IMR-90 (cell line): ENCODE results near the gene DAB1. TPM values are rescaled to one million over a fixed set of nuclear protein-coding genes. Genes with fewer than 3 reads are reported as not detected.

Experiments
- ATAC-seq: fragments of 200-7000 bp; cut with Tn5 transposase; 2 replicates; pipeline ENCODE4 v1.9.1; 2020; ENCODE audit warnings: low read depth, mild to moderate bottlenecking, moderate library complexity
- BruUV-seq: library from RNA; stranded (reverse); fragments of 400-500 nt; replicated peaks from 2 replicates; lab custom pipeline; 2021; lab: Mats Ljungman, UMichigan
- CTCF ChIA-PET: fragments of 300-600 bp; formaldehyde crosslinking; extraction: SDS; loops from one replicate; lab custom pipeline; 2021; ENCODE audit warnings: antibody characterized with exemption; lab: Yijun Ruan, JAX
- POLR2A ChIA-PET: fragments of 300-600 bp; sonication (Branson Sonifier 250); formaldehyde crosslinking; loops from one replicate; lab custom pipeline; 2022; ENCODE audit warnings: antibody characterized with exemption; ENCODE audit not compliant: unreplicated experiment; lab: Charles Lee
- DNase-seq: peaks from one replicate; pipeline ENCODE4 v3.0.0; 2013
- H2AFZ ChIP-seq: replicated peaks from 2 replicates; pipeline ENCODE3; 2013; ENCODE audit warnings: low read length, mild to moderate bottlenecking; ENCODE audit not compliant: poor library complexity
- H2AK5ac ChIP-seq: 2 replicates; pipeline ENCODE4 v1.6.1; 2013; ENCODE audit warnings: low read depth, low read length, inconsistent platforms
- H2AK9ac ChIP-seq: replicated peaks from 2 replicates; pipeline ENCODE3; 2013; ENCODE audit warnings: mild to moderate bottlenecking, low read depth, low read length, moderate library complexity; ENCODE audit not compliant: poor library complexity
- H2BK120ac ChIP-seq: 2 replicates; pipeline ENCODE4 v1.6.1; 2013; ENCODE audit warnings: low read depth, low read length, inconsistent platforms
- H2BK15ac ChIP-seq: 3 replicates; pipeline ENCODE4 v1.6.1; 2013; ENCODE audit warnings: low read depth, low read length, inconsistent platforms
- H2BK20ac ChIP-seq: 2 replicates; pipeline ENCODE4 v1.6.1; 2013; ENCODE audit warnings: low read depth, mild to moderate bottlenecking, inconsistent platforms, low read length, moderate library complexity
- H2BK5ac ChIP-seq: 2 replicates; pipeline ENCODE4 v1.6.1; 2013; ENCODE audit warnings: mild to moderate bottlenecking, low read depth, low read length, inconsistent platforms; ENCODE audit not compliant: poor library complexity, severe bottlenecking
- H3K14ac ChIP-seq: replicated peaks from 2 replicates; pipeline ENCODE4 v1.6.1; 2013; ENCODE audit warnings: low read depth, low read length, inconsistent platforms
- H3K18ac ChIP-seq: 2 replicates; pipeline ENCODE4 v1.6.1; 2013; ENCODE audit warnings: low read depth, low read length, control low read depth
- H3K23ac ChIP-seq: 2 replicates; pipeline ENCODE4 v1.6.1; 2013; ENCODE audit warnings: low read depth, low read length, inconsistent platforms
- H3K27ac ChIP-seq: 2 replicates; pipeline ENCODE4 v1.5.1; 2013; ENCODE audit warnings: mild to moderate bottlenecking, control low read depth, low read length; ENCODE audit not compliant: insufficient read depth
- H3K27me3 ChIP-seq: 2 replicates; pipeline ENCODE4 v1.6.1; 2013; ENCODE audit warnings: low read length; ENCODE audit not compliant: control insufficient read depth, insufficient read depth
- H3K36me3 ChIP-seq: 2 replicates; pipeline ENCODE4 v1.6.1; 2013; ENCODE audit warnings: low read length, mixed read lengths; ENCODE audit not compliant: control insufficient read depth, insufficient read depth
- H3K4ac ChIP-seq: 2 replicates; pipeline ENCODE4 v1.6.1; 2013; ENCODE audit warnings: low read depth, low read length, inconsistent platforms
- H3K4me1 ChIP-seq: 2 replicates; pipeline ENCODE4 v1.6.1; 2013; ENCODE audit warnings: low read length, mixed read lengths; ENCODE audit not compliant: control insufficient read depth, insufficient read depth
- H3K4me2 ChIP-seq: 2 replicates; pipeline ENCODE4 v1.6.1; 2013; ENCODE audit warnings: low read depth, mild to moderate bottlenecking, control low read depth, low read length, moderate library complexity
- H3K4me3 ChIP-seq: 2 replicates; pipeline ENCODE4 v1.5.1; 2013; ENCODE audit warnings: low read depth, mild to moderate bottlenecking, control low read depth, low read length, moderate library complexity; ENCODE audit not compliant: insufficient read depth
- H3K56ac ChIP-seq: 2 replicates; pipeline ENCODE4 v1.6.1; 2013; ENCODE audit warnings: low read length, inconsistent platforms; ENCODE audit not compliant: insufficient read depth; ENCODE audit errors: extremely low read depth
- H3K79me1 ChIP-seq, 2 experiments: 2 replicates each; pipeline ENCODE4 v1.6.1; 2013; ENCODE audit warnings: low read length in 2 of 2, inconsistent platforms in 1 of 2, low read depth in 1 of 2
- H3K9ac ChIP-seq: 2 replicates; pipeline ENCODE4 v1.6.1; 2013; ENCODE audit warnings: low read depth, low read length, control low read depth
- H3K9me1 ChIP-seq: 2 replicates; pipeline ENCODE4 v1.6.1; 2013; ENCODE audit warnings: low read length, inconsistent platforms; ENCODE audit not compliant: insufficient read depth
- H3K9me3 ChIP-seq: 2 replicates; pipeline ENCODE4 v1.6.1; 2013; ENCODE audit warnings: low read length; ENCODE audit not compliant: control insufficient read depth, insufficient read depth
- H4K20me1 ChIP-seq: 2 replicates; pipeline ENCODE4 v1.6.1; 2013; ENCODE audit warnings: low read length, inconsistent platforms; ENCODE audit not compliant: insufficient read depth
- H4K5ac ChIP-seq: 2 replicates; pipeline ENCODE4 v1.6.1; 2013; ENCODE audit warnings: mild to moderate bottlenecking, low read depth, low read length, control low read depth
- H4K8ac ChIP-seq, 2 experiments: 2 replicates each; pipeline ENCODE4 v1.6.1; 2013; ENCODE audit warnings: low read depth in 2 of 2, low read length in 2 of 2, control low read depth in 1 of 2, inconsistent platforms in 1 of 2
- H4K91ac ChIP-seq: 2 replicates; pipeline ENCODE4 v1.6.1; 2013; ENCODE audit warnings: low read depth, low read length, inconsistent platforms; ENCODE audit not compliant: insufficient read depth
- BHLHE40 ChIP-seq: fragments of 150-350 bp; IDR thresholded peaks from 2 replicates; pipeline ENCODE4 v1.6.1; 2016; ENCODE audit warnings: mild to moderate bottlenecking, low read depth, low read length
- CEBPB ChIP-seq: IDR thresholded peaks from 2 replicates; pipeline ENCODE4 v1.6.1; 2012; ENCODE audit warnings: low read depth, low read length, improper control_type of control experiment
- CHD1 ChIP-seq: IDR thresholded peaks from 2 replicates; pipeline ENCODE4 v1.6.1; 2012; ENCODE audit warnings: low read depth, low read length, improper control_type of control experiment
- FOS ChIP-seq: fragments of 150-350 bp; IDR thresholded peaks from 2 replicates; pipeline ENCODE4 v1.6.1; 2016; ENCODE audit warnings: low read depth, low read length
- MAFK ChIP-seq: IDR thresholded peaks from 2 replicates; pipeline ENCODE4 v1.6.1; 2012; ENCODE audit warnings: low read depth, low read length, improper control_type of control experiment
- MAZ ChIP-seq: IDR thresholded peaks from 2 replicates; pipeline ENCODE4 v1.6.1; 2012; ENCODE audit warnings: low read depth, mild to moderate bottlenecking, low read length, improper control_type of control experiment, moderate library complexity, borderline replicate concordance
- MXI1 ChIP-seq: IDR thresholded peaks from 2 replicates; pipeline ENCODE4 v1.6.1; 2012; ENCODE audit warnings: low read depth, mild to moderate bottlenecking, low read length, moderate library complexity, borderline replicate concordance
- NFE2L2 ChIP-seq: fragments of 150-350 bp; IDR thresholded peaks from 2 replicates; pipeline ENCODE4 v1.6.1; 2016; ENCODE audit warnings: low read depth, mild to moderate bottlenecking, low read length
- POLR2A ChIP-seq: IDR thresholded peaks from 2 replicates; pipeline ENCODE4 v1.6.1; 2012; ENCODE audit warnings: mild to moderate bottlenecking, low read depth, low read length
- RAD21 ChIP-seq: IDR thresholded peaks from 2 replicates; pipeline ENCODE4 v1.6.1; 2012; ENCODE audit warnings: low read length, improper control_type of control experiment
- RCOR1 ChIP-seq: IDR thresholded peaks from 2 replicates; pipeline ENCODE4 v1.6.1; 2012; ENCODE audit warnings: mild to moderate bottlenecking, low read length, improper control_type of control experiment; ENCODE audit not compliant: insufficient replicate concordance
- RFX5 ChIP-seq: IDR thresholded peaks from 2 replicates; pipeline ENCODE4 v1.8.0; 2012; ENCODE audit warnings: low read depth, mild to moderate bottlenecking, low read length, moderate library complexity
- SMC3 ChIP-seq: fragments of 150-350 bp; IDR thresholded peaks from 2 replicates; pipeline ENCODE4 v1.6.1; 2016; ENCODE audit warnings: low read depth, mild to moderate bottlenecking, antibody characterized with exemption, low read length, moderate library complexity
- WGBS, 2 experiments: methylation state at CpG; one replicate each; pipeline versions ENCODE4 v1.1.5 to v1.1.7; 2013; ENCODE audit warnings: missing lambda C conversion rate in 2 of 2; ENCODE audit not compliant: insufficient read length in 1 of 2; ENCODE audit errors: extremely low coverage in 2 of 2; 5-methylcytosine and 5-hydroxymethylcytosine counted together
- dilution Hi-C: fragments of 300-500 bp; cut with HindIII; formaldehyde crosslinking; loops from one replicate; pipeline ENCODE4 v1.14.3; 2018; ENCODE audit warnings: low sequenced_read_pairs; ENCODE audit not compliant: unreplicated experiment
- in situ Hi-C: fragments of 300-500 bp; cut with MboI; formaldehyde crosslinking; loops from 3 replicates; pipeline ENCODE4 v1.14.3; 2019; ENCODE audit warnings: low sequenced_read_pairs, inconsistent platforms, mixed read lengths
- intact Hi-C: fragments of 100-400 bp; cut with micrococcal nuclease; formaldehyde crosslinking; loops from 2 replicates; pipeline ENCODE4 v1.10.0; 2022
- polyA plus RNA-seq, 3 experiments: library from polyadenylated mRNA; depleted of rRNA; stranded (reverse); fragments of >200 nt; gene quantifications; 2 replicates each; pipeline ENCODE4 v1.2.3, GENCODE V29; 2012; ENCODE audit warnings: low replicate concordance in 1 of 3
- total RNA-seq: library from RNA; depleted of rRNA; stranded (reverse); fragments of >200 nt; gene quantifications from 2 replicates; pipeline ENCODE4 v1.2.3, GENCODE V29; 2012
- TF ChIP-seq, protein P1 (sequence below): fragments of 150-350 bp; IDR thresholded peaks from 2 replicates; pipeline ENCODE4 v1.6.1; 2017; ENCODE audit warnings: mild to moderate bottlenecking, antibody characterized with exemption, low read length, low read depth
- TF ChIP-seq, protein P2 (sequence below): conservative IDR thresholded peaks from 2 replicates; pipeline ENCODE4 v1.5.1; 2012; ENCODE audit warnings: mild to moderate bottlenecking, low read depth, low read length, improper control_type of control experiment
- TF ChIP-seq, protein P3 (sequence below): fragments of 150-350 bp; IDR thresholded peaks from 2 replicates; pipeline ENCODE4 v1.6.1; 2016; ENCODE audit warnings: low read depth, mild to moderate bottlenecking, low read length, moderate library complexity, borderline replicate concordance

The DAB1 gene
- total and polyA plus RNA-seq, 2 of the 4 experiments (the other 2 are of a cell fraction): 0.18 to 0.41 TPM

DNA sequence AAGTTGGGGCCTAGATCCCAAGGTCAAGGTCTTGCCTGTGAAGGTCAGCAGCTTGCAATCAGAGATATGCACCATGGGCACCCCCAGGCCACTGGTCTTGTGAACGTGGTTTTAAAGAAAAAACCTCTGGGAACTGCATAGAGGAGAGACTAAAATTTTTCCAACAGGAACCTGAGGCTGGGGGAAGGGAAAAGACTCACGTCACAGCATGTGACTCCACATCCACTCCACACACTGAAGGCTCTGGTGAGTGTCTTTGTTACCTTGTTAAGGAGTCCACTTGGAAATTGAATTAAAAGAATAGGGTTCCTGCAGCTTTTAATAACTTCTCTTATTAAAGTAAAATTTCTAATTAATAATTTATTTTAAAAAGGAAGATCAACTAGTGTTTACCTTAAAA is 224.9 kb downstream of the DAB1 start:
- Histone ChIP-seq H3K9me3 (no peaks in the 10 kb centered on the region), H2BK20ac (no peak overlapping the region), H2BK120ac (no peak overlapping the region), H2BK5ac (no peak overlapping the region), H3K4ac (no peak overlapping the region), H4K5ac (no peak overlapping the region), H3K4me2 (no peak overlapping the region), H3K27ac (no peak overlapping the region), H2BK15ac (no peak overlapping the region), H4K91ac (no peak overlapping the region), H3K4me1 (no peaks in the 10 kb centered on the region), H2AK9ac (no peak overlapping the region), H3K27me3 (no peaks in the 10 kb centered on the region), H3K4me3 (no peak overlapping the region), H3K56ac (no peak overlapping the region), H3K9me1 (no peaks in the 10 kb centered on the region), H4K8ac (no peak overlapping the region), H4K20me1 (no peaks in the 10 kb centered on the region), H3K9ac (no peak overlapping the region), H3K79me1 (no peaks in the 10 kb centered on the region), H2AK5ac (no peak overlapping the region), H3K18ac (no peak overlapping the region), H3K14ac (no peak overlapping the region), H3K23ac (no peak overlapping the region), H2AFZ (no peak overlapping the region), H3K36me3 (no peaks in the 10 kb centered on the region)
- no TSS peak for BruUV-seq
- intact Hi-C loops: no loop called here
- in situ Hi-C loops: no loop called here
- POLR2A ChIA-PET: no interaction called here
- dilution Hi-C loops: no loop called here
- TF ChIP-seq, protein P1, sequence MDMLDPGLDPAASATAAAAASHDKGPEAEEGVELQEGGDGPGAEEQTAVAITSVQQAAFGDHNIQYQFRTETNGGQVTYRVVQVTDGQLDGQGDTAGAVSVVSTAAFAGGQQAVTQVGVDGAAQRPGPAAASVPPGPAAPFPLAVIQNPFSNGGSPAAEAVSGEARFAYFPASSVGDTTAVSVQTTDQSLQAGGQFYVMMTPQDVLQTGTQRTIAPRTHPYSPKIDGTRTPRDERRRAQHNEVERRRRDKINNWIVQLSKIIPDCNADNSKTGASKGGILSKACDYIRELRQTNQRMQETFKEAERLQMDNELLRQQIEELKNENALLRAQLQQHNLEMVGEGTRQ: no peak
- no peak for TF ChIP-seq MAZ
- TF ChIP-seq MXI1: no peak
- no peak for TF ChIP-seq RCOR1
- TF ChIP-seq FOS: no peak
- no peak for TF ChIP-seq BHLHE40
- TF ChIP-seq RAD21: no peak
- TF ChIP-seq SMC3: no peak
- TF ChIP-seq CEBPB: no peak
- TF ChIP-seq MAFK: no peak
- TF ChIP-seq, protein P2, sequence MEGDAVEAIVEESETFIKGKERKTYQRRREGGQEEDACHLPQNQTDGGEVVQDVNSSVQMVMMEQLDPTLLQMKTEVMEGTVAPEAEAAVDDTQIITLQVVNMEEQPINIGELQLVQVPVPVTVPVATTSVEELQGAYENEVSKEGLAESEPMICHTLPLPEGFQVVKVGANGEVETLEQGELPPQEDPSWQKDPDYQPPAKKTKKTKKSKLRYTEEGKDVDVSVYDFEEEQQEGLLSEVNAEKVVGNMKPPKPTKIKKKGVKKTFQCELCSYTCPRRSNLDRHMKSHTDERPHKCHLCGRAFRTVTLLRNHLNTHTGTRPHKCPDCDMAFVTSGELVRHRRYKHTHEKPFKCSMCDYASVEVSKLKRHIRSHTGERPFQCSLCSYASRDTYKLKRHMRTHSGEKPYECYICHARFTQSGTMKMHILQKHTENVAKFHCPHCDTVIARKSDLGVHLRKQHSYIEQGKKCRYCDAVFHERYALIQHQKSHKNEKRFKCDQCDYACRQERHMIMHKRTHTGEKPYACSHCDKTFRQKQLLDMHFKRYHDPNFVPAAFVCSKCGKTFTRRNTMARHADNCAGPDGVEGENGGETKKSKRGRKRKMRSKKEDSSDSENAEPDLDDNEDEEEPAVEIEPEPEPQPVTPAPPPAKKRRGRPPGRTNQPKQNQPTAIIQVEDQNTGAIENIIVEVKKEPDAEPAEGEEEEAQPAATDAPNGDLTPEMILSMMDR: no peak
- no peak for TF ChIP-seq POLR2A
- no peak for TF ChIP-seq RFX5
- no peak for TF ChIP-seq CHD1
- TF ChIP-seq NFE2L2: no peak
- TF ChIP-seq, protein P3, sequence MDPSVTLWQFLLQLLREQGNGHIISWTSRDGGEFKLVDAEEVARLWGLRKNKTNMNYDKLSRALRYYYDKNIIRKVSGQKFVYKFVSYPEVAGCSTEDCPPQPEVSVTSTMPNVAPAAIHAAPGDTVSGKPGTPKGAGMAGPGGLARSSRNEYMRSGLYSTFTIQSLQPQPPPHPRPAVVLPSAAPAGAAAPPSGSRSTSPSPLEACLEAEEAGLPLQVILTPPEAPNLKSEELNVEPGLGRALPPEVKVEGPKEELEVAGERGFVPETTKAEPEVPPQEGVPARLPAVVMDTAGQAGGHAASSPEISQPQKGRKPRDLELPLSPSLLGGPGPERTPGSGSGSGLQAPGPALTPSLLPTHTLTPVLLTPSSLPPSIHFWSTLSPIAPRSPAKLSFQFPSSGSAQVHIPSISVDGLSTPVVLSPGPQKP: no peak
- no peak for ATAC-seq
- WGBS, 2 experiments: no CpG with 5 or more reads among the region's 2 CpGs
- CTCF ChIA-PET: no interaction called here
- DNase-seq: no peak
